SK-N-SH (cell line): ENCODE results near the gene SDF2L1. TPM values are rescaled to one million over a fixed set of nuclear protein-coding genes. Genes with fewer than 3 reads are reported as not detected.

Source experiments
- CTCF ChIA-PET: fragments of 300-600, 350-600 bp; formaldehyde crosslinking; extraction: SDS; loops from one replicate; lab custom pipeline; 2021; lab: Yijun Ruan, JAX
- POLR2A ChIA-PET: fragments of 350-600 bp; sonication (Branson Sonifier 250); formaldehyde crosslinking; extraction: SDS; loops from one replicate; lab custom pipeline; 2020; ENCODE audit warnings: antibody characterized with exemption, inconsistent platforms; lab: Yijun Ruan, JAX
- DNase-seq: peaks from one replicate; pipeline ENCODE4 v3.0.0; 2012
- H2AFZ ChIP-seq: fragments of 200-600 bp; sonication (generic); 2 replicates; pipeline ENCODE4 v1.8.1; 2016; ENCODE audit warnings: antibody characterized with exemption, mild to moderate bottlenecking, low read depth
- H3F3A ChIP-seq: fragments of 200-600 bp; sonication (generic); replicated peaks from 2 replicates; pipeline ENCODE3; 2016; ENCODE audit warnings: antibody characterized with exemption, mild to moderate bottlenecking; ENCODE audit not compliant: insufficient read depth
- H3K27ac ChIP-seq, 2 experiments: fragments of 200-500 bp in 1 of 2; fragments of 200-600 bp in 1 of 2; sonication (Bioruptor generic) in 1 of 2; sonication (generic), shearing (Covaris generic) in 1 of 2; 2 replicates each; pipeline versions ENCODE4 v1.5.1 to v1.6.1; 2014 to 2016; ENCODE audit warnings: low read depth in 2 of 2, inconsistent platforms in 1 of 2, low read length in 1 of 2, mild to moderate bottlenecking in 1 of 2, mixed read lengths in 1 of 2
- H3K27me3 ChIP-seq: fragments of 200-600 bp; sonication (generic), shearing (Covaris generic); 2 replicates; pipeline ENCODE4 v1.6.1; 2016; ENCODE audit warnings: mixed run types; ENCODE audit not compliant: insufficient read depth
- H3K36me3 ChIP-seq, 2 experiments: fragments of 200-500 bp in 1 of 2; fragments of 200-600 bp in 1 of 2; sonication (Bioruptor generic) in 1 of 2; sonication (generic) in 1 of 2; replicated peaks in 1 of 2; 2 replicates each; pipeline versions ENCODE3 to v1.5.1; 2014 to 2016; ENCODE audit warnings: low read length in 1 of 2, mild to moderate bottlenecking in 1 of 2; ENCODE audit not compliant: insufficient read depth in 2 of 2, control insufficient read depth in 1 of 2
- H3K4me1 ChIP-seq, 2 experiments: fragments of 200-500 bp in 1 of 2; fragments of 200-600 bp in 1 of 2; sonication (Bioruptor generic) in 1 of 2; sonication (generic), shearing (Covaris generic) in 1 of 2; 2 replicates each; pipeline versions ENCODE4 v1.5.1 to v1.6.1; 2014 to 2016; ENCODE audit warnings: low read depth in 1 of 2, low read length in 1 of 2, mixed run types in 1 of 2; ENCODE audit not compliant: insufficient read depth in 2 of 2, control insufficient read depth in 1 of 2
- H3K4me2 ChIP-seq: fragments of 200-600 bp; sonication (generic), shearing (Covaris generic); 2 replicates; pipeline ENCODE4 v1.6.1; 2017; ENCODE audit warnings: mixed run types
- H3K4me3 ChIP-seq, 2 experiments: fragments of 200-500 bp in 1 of 2; fragments of 200-600 bp in 1 of 2; sonication (Bioruptor generic) in 1 of 2; sonication (generic), shearing (Covaris generic) in 1 of 2; 2 replicates each; pipeline versions ENCODE4 v1.5.1 to v1.8.1; 2014 to 2016; ENCODE audit warnings: low read depth in 2 of 2, inconsistent platforms in 1 of 2, low read length in 1 of 2, mild to moderate bottlenecking in 1 of 2, mixed read lengths in 1 of 2, moderate library complexity in 1 of 2
- H3K79me2 ChIP-seq: fragments of 200-600 bp; sonication (generic); 2 replicates; pipeline ENCODE4 v1.8.1; 2017; ENCODE audit warnings: mild to moderate bottlenecking; ENCODE audit not compliant: insufficient read depth
- H3K9ac ChIP-seq: fragments of 200-600 bp; sonication (generic); 2 replicates; pipeline ENCODE4 v1.6.1; 2017; ENCODE audit warnings: mixed run types
- H3K9me2 ChIP-seq: fragments of 200-600 bp; sonication (generic); 2 replicates; pipeline ENCODE4 v1.6.1; 2017; ENCODE audit warnings: mixed run types
- H3K9me3 ChIP-seq: fragments of 200-600 bp; sonication (generic); 2 replicates; pipeline ENCODE4 v1.6.1; 2017; ENCODE audit warnings: mixed run types, mild to moderate bottlenecking, moderate library complexity
- H4K20me1 ChIP-seq: fragments of 200-600 bp; sonication (generic); 2 replicates; pipeline ENCODE4 v1.6.1; 2017; ENCODE audit warnings: mild to moderate bottlenecking, mixed run types; ENCODE audit not compliant: insufficient read depth
- CHD2 ChIP-seq: fragments of 150-350 bp; IDR thresholded peaks from 2 replicates; pipeline ENCODE4 v1.6.1; 2018; ENCODE audit warnings: low read length; ENCODE audit not compliant: partially characterized antibody
- EP300 ChIP-seq, 2 experiments: IDR thresholded peaks; 2 replicates each; pipeline versions ENCODE4 v1.4.0 to v1.6.1; 2012; ENCODE audit warnings: borderline replicate concordance in 1 of 2, low read depth in 1 of 2, low read length in 1 of 2
- FOXJ3 ChIP-seq: sonication (generic); formaldehyde crosslinking; IDR thresholded peaks from 2 replicates; pipeline ENCODE4 v1.5.1; 2020; ENCODE audit warnings: mild to moderate bottlenecking, missing genetic modification reagents
- FOXM1 ChIP-seq: IDR thresholded peaks from 2 replicates; pipeline ENCODE4 v1.4.0; 2012; ENCODE audit warnings: low read depth, mild to moderate bottlenecking
- GABPA ChIP-seq: IDR thresholded peaks from 2 replicates; pipeline ENCODE4 v1.4.0; 2012; ENCODE audit warnings: low read depth, mild to moderate bottlenecking
- GATA2 ChIP-seq: sonication (generic); formaldehyde crosslinking; IDR thresholded peaks from 2 replicates; pipeline ENCODE4 v1.5.0; 2020; ENCODE audit warnings: mild to moderate bottlenecking, missing genetic modification reagents
- JUND ChIP-seq: IDR thresholded peaks from 2 replicates; pipeline ENCODE4 v1.4.0; 2012
- MEF2A ChIP-seq: IDR thresholded peaks from 2 replicates; pipeline ENCODE4 v1.4.0; 2012; ENCODE audit warnings: low read depth, borderline replicate concordance
- NFIC ChIP-seq: IDR thresholded peaks from 2 replicates; pipeline ENCODE4 v1.4.0; 2012; ENCODE audit warnings: borderline replicate concordance
- POLR2AphosphoS5 ChIP-seq: IDR thresholded peaks from 2 replicates; pipeline ENCODE4 v1.6.1; 2012; ENCODE audit warnings: low read depth, low read length
- SIN3A ChIP-seq: IDR thresholded peaks from 2 replicates; pipeline ENCODE4 v1.6.1; 2012; ENCODE audit warnings: low read depth, mild to moderate bottlenecking, low read length, moderate library complexity, borderline replicate concordance
- TCF12 ChIP-seq: IDR thresholded peaks from 2 replicates; pipeline ENCODE4 v1.4.0; 2012
- TEAD4 ChIP-seq: IDR thresholded peaks from 2 replicates; pipeline ENCODE4 v1.4.0; 2012; ENCODE audit warnings: mild to moderate bottlenecking, borderline replicate concordance; ENCODE audit not compliant: insufficient read depth
- YY1 ChIP-seq: IDR thresholded peaks from 2 replicates; pipeline ENCODE4 v1.4.0; 2012; ENCODE audit warnings: low read depth, mild to moderate bottlenecking
- WGBS: methylation state at CpG from one replicate; pipeline ENCODE4 v1.1.6; 2017; ENCODE audit warnings: low lambda C conversion rate; 5-methylcytosine and 5-hydroxymethylcytosine counted together
- polyA plus RNA-seq, 3 experiments: library from polyadenylated mRNA; depleted of rRNA; stranded (reverse); fragments of >200 nt; gene quantifications; 2 replicates each; pipeline ENCODE4 v1.2.3, GENCODE V29; 2012
- TF ChIP-seq, protein P1 (sequence below): fragments of 200-600 bp; sonication (generic); IDR thresholded peaks from 2 replicates; pipeline ENCODE4 v1.6.1; 2017; ENCODE audit warnings: antibody characterized with exemption, mild to moderate bottlenecking, moderate library complexity
- TF ChIP-seq, protein P2 (sequence below): IDR thresholded peaks from 2 replicates; pipeline ENCODE4 v1.6.1; 2012; ENCODE audit warnings: mild to moderate bottlenecking, low read depth, low read length, moderate library complexity
- TF ChIP-seq, protein P3 (sequence below): IDR thresholded peaks from 2 replicates; pipeline ENCODE4; 2012
- TF ChIP-seq, protein P4 (sequence below): IDR thresholded peaks from 2 replicates; pipeline ENCODE4 v1.4.0; 2012; ENCODE audit warnings: low read depth, borderline replicate concordance
- TF ChIP-seq, protein P5 (sequence below): fragments of 150-350 bp; IDR thresholded peaks from 2 replicates; pipeline ENCODE4 v1.6.1; 2017; ENCODE audit warnings: antibody characterized with exemption, low read length, low read depth, borderline replicate concordance

SDF2L1 gene
- polyA plus RNA-seq, 1 of the 3 experiments (the other 2 are of a cell fraction) = 60.9 TPM

DNA sequence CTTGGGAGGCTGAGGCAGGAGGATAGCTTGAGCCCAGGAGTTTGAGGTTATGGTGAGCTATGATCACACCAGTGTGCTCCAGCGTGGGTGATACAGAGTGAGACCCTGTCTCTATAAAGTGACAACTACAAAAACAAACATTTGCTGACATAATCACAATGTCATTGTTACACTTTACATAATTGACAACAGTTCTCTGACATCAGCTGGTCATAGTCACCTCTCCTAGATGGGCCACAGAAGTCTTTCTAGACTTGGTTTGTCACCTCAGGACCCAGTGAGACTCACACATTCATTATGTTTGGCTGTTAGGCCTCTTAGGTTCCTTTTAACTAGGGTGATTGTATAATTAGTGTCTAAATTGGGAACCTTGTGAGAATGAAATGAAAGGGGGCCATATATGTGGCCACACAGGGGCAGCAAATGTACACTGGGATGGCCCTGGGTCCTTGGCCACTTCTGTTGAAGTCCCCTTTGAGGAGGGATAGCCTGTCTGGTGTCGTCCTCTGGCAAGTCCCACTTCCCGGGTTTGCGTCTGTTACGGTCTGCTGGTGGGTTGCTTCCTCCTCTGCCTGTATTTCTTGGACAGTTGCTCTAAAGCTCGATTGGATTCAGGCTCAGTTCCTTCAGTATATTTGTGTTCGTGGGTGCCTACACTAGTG lies 17.9 kb downstream of the SDF2L1 start (continued):
- TF ChIP-seq NFIC = no peak
- TF ChIP-seq, protein P1, sequence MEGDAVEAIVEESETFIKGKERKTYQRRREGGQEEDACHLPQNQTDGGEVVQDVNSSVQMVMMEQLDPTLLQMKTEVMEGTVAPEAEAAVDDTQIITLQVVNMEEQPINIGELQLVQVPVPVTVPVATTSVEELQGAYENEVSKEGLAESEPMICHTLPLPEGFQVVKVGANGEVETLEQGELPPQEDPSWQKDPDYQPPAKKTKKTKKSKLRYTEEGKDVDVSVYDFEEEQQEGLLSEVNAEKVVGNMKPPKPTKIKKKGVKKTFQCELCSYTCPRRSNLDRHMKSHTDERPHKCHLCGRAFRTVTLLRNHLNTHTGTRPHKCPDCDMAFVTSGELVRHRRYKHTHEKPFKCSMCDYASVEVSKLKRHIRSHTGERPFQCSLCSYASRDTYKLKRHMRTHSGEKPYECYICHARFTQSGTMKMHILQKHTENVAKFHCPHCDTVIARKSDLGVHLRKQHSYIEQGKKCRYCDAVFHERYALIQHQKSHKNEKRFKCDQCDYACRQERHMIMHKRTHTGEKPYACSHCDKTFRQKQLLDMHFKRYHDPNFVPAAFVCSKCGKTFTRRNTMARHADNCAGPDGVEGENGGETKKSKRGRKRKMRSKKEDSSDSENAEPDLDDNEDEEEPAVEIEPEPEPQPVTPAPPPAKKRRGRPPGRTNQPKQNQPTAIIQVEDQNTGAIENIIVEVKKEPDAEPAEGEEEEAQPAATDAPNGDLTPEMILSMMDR = no peak
- no peak for TF ChIP-seq POLR2AphosphoS5
- no peak for TF ChIP-seq FOXJ3

DNA sequence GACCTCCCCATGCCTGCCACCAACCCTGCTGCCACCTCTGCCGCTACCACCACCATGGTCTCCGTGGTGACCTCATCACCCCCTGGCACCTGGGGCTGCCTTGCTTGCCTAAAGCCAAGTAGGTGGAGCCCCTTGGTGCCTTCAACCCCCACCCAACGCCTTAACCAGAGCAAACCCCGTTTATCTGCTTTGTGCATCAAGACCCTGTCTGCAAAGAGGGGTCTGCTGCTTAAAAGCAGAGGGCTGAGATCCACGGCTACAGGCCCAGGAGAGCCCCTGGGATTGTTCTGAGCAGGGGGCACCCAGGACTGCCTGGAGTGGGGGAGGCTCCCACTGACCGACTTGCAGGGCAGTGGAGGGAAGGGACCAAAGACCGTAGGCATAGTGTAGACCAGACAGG lies 18.8 kb downstream of the SDF2L1 start:
- H3K9me2 ChIP-seq = no peaks in the 10 kb centered on the region
- no peak for DNase-seq
- H3K27ac ChIP-seq = no peak overlapping the region
- no peak overlapping the region for H3K4me3 ChIP-seq
- H3K4me1 ChIP-seq = peaks cover 0 to 8% of the 10 kb centered on the region in 2 experiments; a peak in 1 of 4 replicates
- no peak overlapping the region for H3K9ac ChIP-seq
- H3K4me2 ChIP-seq = no peak overlapping the region
- peaks cover 20% of the 10 kb centered on the region for H3F3A ChIP-seq
- ChIA-PET CTCF (no interaction called here), POLR2A (no interaction called here)
- WGBS = 84% methylated on average over 6 of the region's 7 CpGs
- 0 out of 2 replicates have a peak, but pooled peaks cover 3% of the 10 kb centered on the region for H3K79me2 ChIP-seq
- H2AFZ ChIP-seq = no peak overlapping the region
- H3K27me3 ChIP-seq = no peaks in the 10 kb centered on the region
- no peaks in the 10 kb centered on the region for H3K36me3 ChIP-seq
- H3K9me3 ChIP-seq = no peaks in the 10 kb centered on the region
- no peak for TF ChIP-seq MEF2A
- no peak for TF ChIP-seq TCF12
- no peak for TF ChIP-seq GABPA
- TF ChIP-seq SIN3A = no peak
- TF ChIP-seq NFIC = no peak
- no peak for TF ChIP-seq YY1
- TF ChIP-seq, protein P2, sequence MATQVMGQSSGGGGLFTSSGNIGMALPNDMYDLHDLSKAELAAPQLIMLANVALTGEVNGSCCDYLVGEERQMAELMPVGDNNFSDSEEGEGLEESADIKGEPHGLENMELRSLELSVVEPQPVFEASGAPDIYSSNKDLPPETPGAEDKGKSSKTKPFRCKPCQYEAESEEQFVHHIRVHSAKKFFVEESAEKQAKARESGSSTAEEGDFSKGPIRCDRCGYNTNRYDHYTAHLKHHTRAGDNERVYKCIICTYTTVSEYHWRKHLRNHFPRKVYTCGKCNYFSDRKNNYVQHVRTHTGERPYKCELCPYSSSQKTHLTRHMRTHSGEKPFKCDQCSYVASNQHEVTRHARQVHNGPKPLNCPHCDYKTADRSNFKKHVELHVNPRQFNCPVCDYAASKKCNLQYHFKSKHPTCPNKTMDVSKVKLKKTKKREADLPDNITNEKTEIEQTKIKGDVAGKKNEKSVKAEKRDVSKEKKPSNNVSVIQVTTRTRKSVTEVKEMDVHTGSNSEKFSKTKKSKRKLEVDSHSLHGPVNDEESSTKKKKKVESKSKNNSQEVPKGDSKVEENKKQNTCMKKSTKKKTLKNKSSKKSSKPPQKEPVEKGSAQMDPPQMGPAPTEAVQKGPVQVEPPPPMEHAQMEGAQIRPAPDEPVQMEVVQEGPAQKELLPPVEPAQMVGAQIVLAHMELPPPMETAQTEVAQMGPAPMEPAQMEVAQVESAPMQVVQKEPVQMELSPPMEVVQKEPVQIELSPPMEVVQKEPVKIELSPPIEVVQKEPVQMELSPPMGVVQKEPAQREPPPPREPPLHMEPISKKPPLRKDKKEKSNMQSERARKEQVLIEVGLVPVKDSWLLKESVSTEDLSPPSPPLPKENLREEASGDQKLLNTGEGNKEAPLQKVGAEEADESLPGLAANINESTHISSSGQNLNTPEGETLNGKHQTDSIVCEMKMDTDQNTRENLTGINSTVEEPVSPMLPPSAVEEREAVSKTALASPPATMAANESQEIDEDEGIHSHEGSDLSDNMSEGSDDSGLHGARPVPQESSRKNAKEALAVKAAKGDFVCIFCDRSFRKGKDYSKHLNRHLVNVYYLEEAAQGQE = no peak
- TF ChIP-seq CHD2 = no peak
- no peak for TF ChIP-seq JUND
- no peak for TF ChIP-seq FOXM1
- TF ChIP-seq, protein P3, sequence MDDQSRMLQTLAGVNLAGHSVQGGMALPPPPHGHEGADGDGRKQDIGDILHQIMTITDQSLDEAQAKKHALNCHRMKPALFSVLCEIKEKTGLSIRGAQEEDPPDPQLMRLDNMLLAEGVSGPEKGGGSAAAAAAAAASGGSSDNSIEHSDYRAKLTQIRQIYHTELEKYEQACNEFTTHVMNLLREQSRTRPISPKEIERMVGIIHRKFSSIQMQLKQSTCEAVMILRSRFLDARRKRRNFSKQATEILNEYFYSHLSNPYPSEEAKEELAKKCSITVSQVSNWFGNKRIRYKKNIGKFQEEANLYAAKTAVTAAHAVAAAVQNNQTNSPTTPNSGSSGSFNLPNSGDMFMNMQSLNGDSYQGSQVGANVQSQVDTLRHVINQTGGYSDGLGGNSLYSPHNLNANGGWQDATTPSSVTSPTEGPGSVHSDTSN = no peak
- no peak for TF ChIP-seq TEAD4
- TF ChIP-seq GATA2 (CRISPR knock-in tag) = no peak
- no peak for TF ChIP-seq FOXJ3
- no peak for TF ChIP-seq EP300 (IDR thresholded peaks at IDR 0.05; ENCODE audit: borderline replicate concordance in 1 of 2, low read depth in 1 of 2, low read length in 1 of 2)
- TF ChIP-seq, protein P4, sequence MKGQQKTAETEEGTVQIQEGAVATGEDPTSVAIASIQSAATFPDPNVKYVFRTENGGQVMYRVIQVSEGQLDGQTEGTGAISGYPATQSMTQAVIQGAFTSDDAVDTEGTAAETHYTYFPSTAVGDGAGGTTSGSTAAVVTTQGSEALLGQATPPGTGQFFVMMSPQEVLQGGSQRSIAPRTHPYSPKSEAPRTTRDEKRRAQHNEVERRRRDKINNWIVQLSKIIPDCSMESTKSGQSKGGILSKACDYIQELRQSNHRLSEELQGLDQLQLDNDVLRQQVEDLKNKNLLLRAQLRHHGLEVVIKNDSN = no peak
- TF ChIP-seq, protein P5, sequence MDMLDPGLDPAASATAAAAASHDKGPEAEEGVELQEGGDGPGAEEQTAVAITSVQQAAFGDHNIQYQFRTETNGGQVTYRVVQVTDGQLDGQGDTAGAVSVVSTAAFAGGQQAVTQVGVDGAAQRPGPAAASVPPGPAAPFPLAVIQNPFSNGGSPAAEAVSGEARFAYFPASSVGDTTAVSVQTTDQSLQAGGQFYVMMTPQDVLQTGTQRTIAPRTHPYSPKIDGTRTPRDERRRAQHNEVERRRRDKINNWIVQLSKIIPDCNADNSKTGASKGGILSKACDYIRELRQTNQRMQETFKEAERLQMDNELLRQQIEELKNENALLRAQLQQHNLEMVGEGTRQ = no peak
- TF ChIP-seq, all 33 proteins: peak for 0
- H4K20me1 ChIP-seq = no peaks in the 10 kb centered on the region
